HEK293 (cell line): ENCODE results near the gene NCOA3.

ENCODE experiments used
- CTCF ChIA-PET: fragments of 350-600 bp; formaldehyde crosslinking; extraction: SDS; loops from one replicate; lab custom pipeline; 2021; ENCODE audit warnings: antibody characterized with exemption; lab: Yijun Ruan, JAX
- POLR2A ChIA-PET: fragments of 300-600 bp; formaldehyde crosslinking; extraction: SDS; loops from one replicate; lab custom pipeline; 2020; ENCODE audit warnings: antibody characterized with exemption, inconsistent platforms; lab: Yijun Ruan, JAX
- H3K27ac ChIP-seq: fragments of 200-500 bp; sonication (Bioruptor generic); 2 replicates; pipeline ENCODE4 v1.5.1; 2014; ENCODE audit warnings: low read depth, low read length, control low read depth, inconsistent platforms; ENCODE audit errors: extremely low read depth
- H3K36me3 ChIP-seq, 2 experiments: fragments of 200-500 bp in 1 of 2; sonication (Bioruptor generic) in 1 of 2; 1 replicate in 1 of 2; 2 replicates in 1 of 2; pipeline ENCODE4 v1.5.1; 2014 to 2017; ENCODE audit warnings: inconsistent platforms in 2 of 2, low read length in 2 of 2; ENCODE audit not compliant: control insufficient read depth in 2 of 2, insufficient read depth in 1 of 2
- H3K4me1 ChIP-seq: fragments of 200-500 bp; sonication (Bioruptor generic); 2 replicates; pipeline ENCODE4 v1.5.1; 2014; ENCODE audit warnings: mild to moderate bottlenecking, low read length, inconsistent platforms; ENCODE audit not compliant: control insufficient read depth, insufficient read depth
- H3K4me3 ChIP-seq: 2 replicates; pipeline ENCODE4 v1.5.1; 2011; ENCODE audit warnings: low read depth, mild to moderate bottlenecking, control low read depth, low read length, moderate library complexity
- H3K9me3 ChIP-seq: fragments of 200-500 bp; sonication (Bioruptor generic); 2 replicates; pipeline ENCODE4 v1.5.1; 2014; ENCODE audit warnings: low read depth, low read length, inconsistent platforms; ENCODE audit not compliant: control insufficient read depth, insufficient read depth
- GLI2 ChIP-seq: fragments of 450-650 bp; formaldehyde crosslinking; IDR thresholded peaks from 2 replicates; pipeline ENCODE4; 2017; ENCODE audit warnings: missing biosample characterization, missing genetic modification characterization, low read depth, borderline replicate concordance
- KLF1 ChIP-seq: fragments of 450-650 bp; formaldehyde crosslinking; IDR thresholded peaks from 2 replicates; pipeline ENCODE4 v1.5.1; 2016; ENCODE audit warnings: missing biosample characterization, missing genetic modification characterization
- SP2 ChIP-seq: fragments of 450-650 bp; formaldehyde crosslinking; IDR thresholded peaks from 2 replicates; pipeline ENCODE4 v1.5.1; 2016; ENCODE audit warnings: missing biosample characterization, missing genetic modification characterization
- YY1 ChIP-seq: fragments of 450-650 bp; formaldehyde crosslinking; IDR thresholded peaks from 2 replicates; pipeline ENCODE4 v1.5.1; 2018; ENCODE audit warnings: missing biosample characterization, missing genetic modification characterization
- ZBTB20 ChIP-seq: fragments of 450-650 bp; formaldehyde crosslinking; IDR thresholded peaks from 2 replicates; pipeline ENCODE4 v1.5.1; 2016; ENCODE audit warnings: missing biosample characterization, missing genetic modification characterization
- ZBTB48 ChIP-seq: fragments of 450-650 bp; formaldehyde crosslinking; IDR thresholded peaks from 2 replicates; pipeline ENCODE4 v1.5.1; 2016; ENCODE audit warnings: missing biosample characterization, missing genetic modification characterization
- ZNF133 ChIP-seq: fragments of 450-650 bp; formaldehyde crosslinking; IDR thresholded peaks from 2 replicates; pipeline ENCODE4 v1.5.1; 2016; ENCODE audit warnings: missing biosample characterization, missing genetic modification characterization
- ZNF140 ChIP-seq: fragments of 450-650 bp; formaldehyde crosslinking; IDR thresholded peaks from 2 replicates; pipeline ENCODE4 v1.5.1; 2016; ENCODE audit warnings: missing biosample characterization, missing genetic modification characterization
- ZNF174 ChIP-seq: fragments of 450-650 bp; formaldehyde crosslinking; IDR thresholded peaks from 2 replicates; pipeline ENCODE4 v1.5.0; 2017; ENCODE audit warnings: missing biosample characterization, mild to moderate bottlenecking, missing genetic modification characterization
- ZNF18 ChIP-seq: fragments of 450-650 bp; formaldehyde crosslinking; IDR thresholded peaks from 2 replicates; pipeline ENCODE4 v1.5.1; 2016; ENCODE audit warnings: missing biosample characterization, missing genetic modification characterization
- ZNF433 ChIP-seq: fragments of 450-650 bp; formaldehyde crosslinking; IDR thresholded peaks from 2 replicates; pipeline ENCODE4 v1.5.1; 2016; ENCODE audit warnings: missing biosample characterization, missing genetic modification characterization, low read depth
- ZNF513 ChIP-seq: fragments of 450-650 bp; IDR thresholded peaks from 2 replicates; pipeline ENCODE4 v1.5.1; 2018; ENCODE audit warnings: missing biosample characterization, missing genetic modification characterization
- ZNF514 ChIP-seq: fragments of 450-650 bp; formaldehyde crosslinking; IDR thresholded peaks from 2 replicates; pipeline ENCODE4 v1.5.1; 2016; ENCODE audit warnings: missing biosample characterization, missing genetic modification characterization
- ZNF624 ChIP-seq: fragments of 450-650 bp; formaldehyde crosslinking; IDR thresholded peaks from 2 replicates; pipeline ENCODE4 v1.5.1; 2017; ENCODE audit warnings: missing biosample characterization, missing genetic modification characterization
- ZNF664 ChIP-seq: fragments of 450-650 bp; formaldehyde crosslinking; IDR thresholded peaks from 2 replicates; pipeline ENCODE4 v1.5.1; 2016; ENCODE audit warnings: missing biosample characterization, missing genetic modification characterization
- ZNF776 ChIP-seq: fragments of 450-650 bp; formaldehyde crosslinking; IDR thresholded peaks from 2 replicates; pipeline ENCODE4 v1.5.0; 2017; ENCODE audit warnings: missing biosample characterization, missing genetic modification characterization, borderline replicate concordance
- ZSCAN16 ChIP-seq: fragments of 450-650 bp; formaldehyde crosslinking; IDR thresholded peaks from 2 replicates; pipeline ENCODE4 v1.5.1; 2016; ENCODE audit warnings: missing biosample characterization, missing genetic modification characterization
- ZSCAN5A ChIP-seq: fragments of 450-650 bp; formaldehyde crosslinking; IDR thresholded peaks from 2 replicates; pipeline ENCODE4 v1.5.1; 2016; ENCODE audit warnings: missing biosample characterization, missing genetic modification characterization
- TF ChIP-seq, protein P1 (sequence below): fragments of 450-650 bp; formaldehyde crosslinking; IDR thresholded peaks from 2 replicates; pipeline ENCODE4 v1.5.1; 2016; ENCODE audit warnings: missing biosample characterization, missing genetic modification characterization
- TF ChIP-seq, protein P2 (sequence below): fragments of 450-650 bp; formaldehyde crosslinking; IDR thresholded peaks from 2 replicates; pipeline ENCODE4 v1.5.1; 2016; ENCODE audit warnings: missing biosample characterization, missing genetic modification characterization, borderline replicate concordance
- TF ChIP-seq, protein P3 (sequence below): fragments of 450-650 bp; formaldehyde crosslinking; IDR thresholded peaks from 2 replicates; pipeline ENCODE4 v1.5.1; 2016; ENCODE audit warnings: missing biosample characterization, missing genetic modification characterization

The NCOA3 gene

DNA sequence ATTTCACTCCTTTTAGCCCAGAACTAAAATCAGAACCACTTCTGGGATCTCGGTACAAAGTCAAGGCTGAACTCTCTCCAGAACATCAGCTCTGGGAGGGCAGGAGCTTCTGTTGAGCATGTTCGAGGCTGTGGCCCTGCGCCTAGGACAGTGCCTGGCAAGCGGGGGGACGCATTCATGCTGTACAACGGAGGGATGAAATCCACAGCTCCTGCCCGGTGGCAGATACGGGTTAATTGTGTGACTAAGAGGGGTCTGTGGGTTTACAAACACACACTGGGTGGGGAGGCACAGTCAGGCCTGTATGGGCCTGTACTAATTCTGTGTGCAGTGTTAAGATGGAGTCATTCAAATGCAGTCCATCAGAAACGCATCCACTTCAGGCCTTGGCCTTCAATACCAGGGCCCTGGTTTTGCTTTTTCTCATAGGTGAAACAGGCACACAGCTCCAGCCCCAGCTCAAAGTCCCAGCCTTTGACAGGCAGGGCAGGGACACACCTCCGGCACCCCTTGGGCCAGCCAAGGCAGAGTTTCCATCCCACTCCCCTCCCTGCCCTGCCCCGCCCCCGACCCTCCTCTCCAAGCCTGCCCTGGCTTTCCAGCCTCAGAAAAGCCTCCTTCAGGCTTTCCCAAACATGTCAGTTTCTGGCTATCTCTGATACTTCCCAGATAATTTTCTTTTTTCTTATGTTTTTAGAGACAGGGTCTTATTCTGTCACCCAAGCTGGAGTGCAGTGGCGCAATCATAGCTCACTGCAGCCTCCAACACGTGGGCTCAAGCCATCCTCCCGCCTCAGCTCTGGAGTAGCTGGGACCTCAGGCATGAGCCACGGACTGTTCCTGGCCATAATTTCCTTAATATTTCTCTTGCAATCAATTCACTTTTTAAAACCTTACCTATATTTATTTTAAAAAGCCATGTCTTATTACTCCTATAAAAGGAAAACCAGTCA lies 173.8 kb downstream of the NCOA3 start:
- POLR2A ChIA-PET: no interaction called here
- Histone ChIP-seq H3K9me3 (no peaks in the 10 kb centered on the region), H3K4me3 (no peak overlapping the region), H3K36me3 (peaks cover 0 to 37% of the 10 kb centered on the region in 2 experiments; a peak in 1 of 3 replicates), H3K4me1 (no peaks in the 10 kb centered on the region), H3K27ac (no peak overlapping the region)
- no peak for TF ChIP-seq ZNF433 (tag by site-specific recombination)
- TF ChIP-seq ZNF776 (tag by site-specific recombination): no peak
- TF ChIP-seq ZNF18 (tag by site-specific recombination): no peak
- TF ChIP-seq YY1 (tag by site-specific recombination): no peak
- CTCF ChIA-PET: interaction anchor here (0.5 to 3.1 kb wide), 8 partner anchors 11 to 1653 kb away, joined by 3 to 37 read pairs (median 3); no protein-coding TSS in a partner anchor

- CTCF ChIA-PET: interaction anchor here (0.6 to 3.1 kb wide), 3 partner anchors 12 to 944 kb away, joined by 3 to 37 read pairs (median 3); no protein-coding TSS in a partner anchor
- POLR2A ChIA-PET: no interaction called here
Observed at GRCh38 chr20:47676219-47676721, 174.6 kb downstream of the NCOA3 start.

More at GRCh38 chr20:47676219-47676721, 174.6 kb downstream of the NCOA3 start:
- Histone ChIP-seq H3K27ac (no peak overlapping the region), H3K36me3 (peaks cover 0 to 45% of the 10 kb centered on the region in 2 experiments; a peak in 1 of 3 replicates), H3K4me3 (no peak overlapping the region), H3K9me3 (no peaks in the 10 kb centered on the region), H3K4me1 (no peaks in the 10 kb centered on the region)
- TF ChIP-seq GLI2 (no peak), ZNF514 (tag by site-specific recombination) (no peak), ZNF140 (tag by site-specific recombination) (no peak), ZBTB20 (tag by site-specific recombination) (no peak), ZNF624 (tag by site-specific recombination) (no peak), ZSCAN5A (tag by site-specific recombination) (no peak), ZNF174 (no peak), ZNF133 (no peak), SP2 (tag by site-specific recombination) (no peak), ZBTB48 (tag by site-specific recombination) (no peak), ZNF513 (tag by site-specific recombination) (no peak), ZSCAN16 (tag by site-specific recombination) (no peak), ZNF664 (tag by site-specific recombination) (no peak), KLF1 (tag by site-specific recombination) (no peak)
- TF ChIP-seq, protein P1, sequence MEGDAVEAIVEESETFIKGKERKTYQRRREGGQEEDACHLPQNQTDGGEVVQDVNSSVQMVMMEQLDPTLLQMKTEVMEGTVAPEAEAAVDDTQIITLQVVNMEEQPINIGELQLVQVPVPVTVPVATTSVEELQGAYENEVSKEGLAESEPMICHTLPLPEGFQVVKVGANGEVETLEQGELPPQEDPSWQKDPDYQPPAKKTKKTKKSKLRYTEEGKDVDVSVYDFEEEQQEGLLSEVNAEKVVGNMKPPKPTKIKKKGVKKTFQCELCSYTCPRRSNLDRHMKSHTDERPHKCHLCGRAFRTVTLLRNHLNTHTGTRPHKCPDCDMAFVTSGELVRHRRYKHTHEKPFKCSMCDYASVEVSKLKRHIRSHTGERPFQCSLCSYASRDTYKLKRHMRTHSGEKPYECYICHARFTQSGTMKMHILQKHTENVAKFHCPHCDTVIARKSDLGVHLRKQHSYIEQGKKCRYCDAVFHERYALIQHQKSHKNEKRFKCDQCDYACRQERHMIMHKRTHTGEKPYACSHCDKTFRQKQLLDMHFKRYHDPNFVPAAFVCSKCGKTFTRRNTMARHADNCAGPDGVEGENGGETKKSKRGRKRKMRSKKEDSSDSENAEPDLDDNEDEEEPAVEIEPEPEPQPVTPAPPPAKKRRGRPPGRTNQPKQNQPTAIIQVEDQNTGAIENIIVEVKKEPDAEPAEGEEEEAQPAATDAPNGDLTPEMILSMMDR (tag by site-specific recombination): no peak
- TF ChIP-seq, protein P2, sequence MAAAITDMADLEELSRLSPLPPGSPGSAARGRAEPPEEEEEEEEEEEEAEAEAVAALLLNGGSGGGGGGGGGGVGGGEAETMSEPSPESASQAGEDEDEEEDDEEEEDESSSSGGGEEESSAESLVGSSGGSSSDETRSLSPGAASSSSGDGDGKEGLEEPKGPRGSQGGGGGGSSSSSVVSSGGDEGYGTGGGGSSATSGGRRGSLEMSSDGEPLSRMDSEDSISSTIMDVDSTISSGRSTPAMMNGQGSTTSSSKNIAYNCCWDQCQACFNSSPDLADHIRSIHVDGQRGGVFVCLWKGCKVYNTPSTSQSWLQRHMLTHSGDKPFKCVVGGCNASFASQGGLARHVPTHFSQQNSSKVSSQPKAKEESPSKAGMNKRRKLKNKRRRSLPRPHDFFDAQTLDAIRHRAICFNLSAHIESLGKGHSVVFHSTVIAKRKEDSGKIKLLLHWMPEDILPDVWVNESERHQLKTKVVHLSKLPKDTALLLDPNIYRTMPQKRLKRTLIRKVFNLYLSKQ: no peak
- TF ChIP-seq, protein P3, sequence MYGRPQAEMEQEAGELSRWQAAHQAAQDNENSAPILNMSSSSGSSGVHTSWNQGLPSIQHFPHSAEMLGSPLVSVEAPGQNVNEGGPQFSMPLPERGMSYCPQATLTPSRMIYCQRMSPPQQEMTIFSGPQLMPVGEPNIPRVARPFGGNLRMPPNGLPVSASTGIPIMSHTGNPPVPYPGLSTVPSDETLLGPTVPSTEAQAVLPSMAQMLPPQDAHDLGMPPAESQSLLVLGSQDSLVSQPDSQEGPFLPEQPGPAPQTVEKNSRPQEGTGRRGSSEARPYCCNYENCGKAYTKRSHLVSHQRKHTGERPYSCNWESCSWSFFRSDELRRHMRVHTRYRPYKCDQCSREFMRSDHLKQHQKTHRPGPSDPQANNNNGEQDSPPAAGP (tag by site-specific recombination): no peak
